HEK293T (cell line): ENCODE data around the gene PRORP.

ENCODE experiments used
- FOXK2 ChIP-seq: fragments of 450-650 bp; IDR thresholded peaks from 2 replicates; pipeline ENCODE4 v1.6.1; 2016; ENCODE audit warnings: mild to moderate bottlenecking
- FOXM1 ChIP-seq: fragments of 450-650 bp; IDR thresholded peaks from 2 replicates; pipeline ENCODE4 v1.6.1; 2017; ENCODE audit warnings: mild to moderate bottlenecking, borderline replicate concordance
- HDGF ChIP-seq: fragments of 450-650 bp; IDR thresholded peaks from 2 replicates; pipeline ENCODE4 v1.6.1; 2017; ENCODE audit warnings: antibody characterized with exemption, borderline replicate concordance
- NFRKB ChIP-seq: fragments of 450-650 bp; IDR thresholded peaks from 2 replicates; pipeline ENCODE4 v1.6.1; 2016; ENCODE audit warnings: mild to moderate bottlenecking, moderate library complexity
- PKNOX1 ChIP-seq: fragments of 450-650 bp; IDR thresholded peaks from 2 replicates; pipeline ENCODE4 v1.6.1; 2016
- SP1 ChIP-seq: fragments of 450-650 bp; IDR thresholded peaks from 2 replicates; pipeline ENCODE4 v1.6.1; 2017
- ZNF384 ChIP-seq: fragments of 450-650 bp; IDR thresholded peaks from 2 replicates; pipeline ENCODE4 v1.6.1; 2016

- TF ChIP-seq NFRKB (no peak), SP1 (no peak), FOXM1 (no peak), FOXK2 (no peak), ZNF384 (no peak), HDGF (no peak), PKNOX1 (no peak)
Observed at GRCh38 chr14:35117112-35117511, 5.2 kb upstream of the PRORP start.
